Measurements from ENCODE around the gene GGT1. TPM values are rescaled to one million over a fixed set of nuclear protein-coding genes. Genes with fewer than 3 reads are reported as not detected.
"Not testable (repeated sequence)": the region's sequence is repeated elsewhere in the genome, so short reads cannot be mapped to it uniquely, and the experiment has no call there.

The GGT1 gene
- polyA plus RNA-seq, 3 donors, result 41.4 to 51.8 (median 51.4) TPM

DNA sequence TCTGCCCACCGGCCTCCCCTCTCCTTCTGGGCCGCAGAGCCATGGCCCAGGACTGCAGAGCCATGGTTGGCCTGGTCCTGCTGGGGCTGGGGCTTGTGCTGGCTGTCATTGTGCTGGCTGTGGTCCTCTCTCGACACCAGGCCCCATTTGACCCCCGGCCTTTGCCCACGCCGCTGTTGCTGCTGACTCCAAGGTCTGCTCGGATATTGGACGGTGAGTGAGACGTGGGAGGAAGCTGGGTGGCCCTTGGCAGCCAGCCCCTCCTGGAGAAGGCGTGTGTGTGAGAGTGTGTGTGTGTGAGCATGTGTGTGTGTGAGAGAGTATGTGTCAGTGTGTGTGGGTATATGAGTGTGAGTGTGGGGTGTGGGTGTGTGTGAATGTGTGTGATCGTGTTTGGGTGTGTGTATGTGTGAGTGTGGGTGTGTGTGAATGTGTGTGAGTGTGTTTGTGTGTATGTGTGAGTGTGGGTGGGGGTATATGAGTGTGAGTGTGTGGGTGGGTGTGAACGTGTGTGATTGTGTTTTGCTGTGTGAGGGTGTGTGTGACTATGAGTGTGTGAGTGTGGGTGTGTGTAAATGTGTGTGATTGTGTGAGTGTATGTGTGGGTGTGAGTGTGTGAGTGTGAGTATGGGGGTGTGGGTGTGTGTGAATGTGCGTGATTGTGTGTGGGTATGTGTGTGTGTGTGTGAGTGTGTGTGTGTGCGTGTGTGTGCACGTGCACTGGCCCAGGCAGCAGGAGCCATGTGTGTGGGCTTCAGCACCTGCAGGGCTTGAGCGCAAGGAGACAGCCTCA lies 30.4 kb downstream of the GGT1 start:
- not testable (repeated sequence) for DNase-seq (ENCODE audit: low read depth in 3 of 3, low spot score in 2 of 3)

GRCh38 chr22:24634776-24635389 lies 31.9 kb downstream of the GGT1 start:
- DNase-seq (ENCODE audit: low read depth in 3 of 3, low spot score in 2 of 3), result not testable (repeated sequence)

- not testable (repeated sequence) for DNase-seq (ENCODE audit: low read depth in 3 of 3, low spot score in 2 of 3)
Measured at GRCh38 chr22:24636513-24636912, 33.5 kb downstream of the GGT1 start.

DNA sequence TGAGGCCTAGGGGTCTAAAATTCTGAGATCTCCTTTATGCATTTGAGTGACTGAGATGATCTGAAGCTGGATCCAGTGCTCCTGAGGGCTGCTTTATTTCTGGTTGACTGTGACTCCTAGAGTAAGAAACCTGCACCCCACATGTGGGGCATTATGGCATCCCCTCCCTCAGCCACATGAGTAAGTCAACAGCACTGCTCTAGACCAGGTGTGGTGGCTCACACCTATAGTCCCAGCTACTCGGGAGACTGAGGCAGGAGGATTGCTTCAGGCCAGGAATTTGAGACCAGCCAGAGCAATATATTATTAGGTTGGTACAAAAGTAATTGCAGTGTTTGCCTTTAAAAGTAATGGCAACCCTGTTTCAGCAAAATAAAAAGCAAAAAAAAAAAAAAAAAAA lies 39.3 kb downstream of the GGT1 start:
- not testable (repeated sequence) for DNase-seq (ENCODE audit: low read depth in 3 of 3, low spot score in 2 of 3)

DNA sequence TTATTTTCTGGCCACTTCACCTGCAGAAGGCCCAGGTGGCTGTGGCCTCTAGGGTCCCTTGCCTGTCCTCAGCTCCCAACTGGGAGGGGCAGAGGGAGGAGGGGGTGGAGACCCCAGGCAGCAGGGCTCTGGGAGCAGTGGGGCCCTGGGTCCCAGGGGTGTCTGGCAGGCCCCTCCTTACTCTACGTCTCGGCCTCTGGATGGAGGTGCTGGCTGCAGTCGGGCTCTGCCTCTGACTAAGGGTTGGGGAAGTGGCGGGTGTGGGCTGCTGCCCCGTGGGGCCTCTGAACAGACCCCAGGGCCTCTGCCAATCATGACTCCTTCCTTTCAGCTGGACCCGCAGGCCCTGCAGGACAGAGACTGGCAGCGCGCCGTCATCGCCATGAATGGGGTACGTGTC lies 41.4 kb downstream of the GGT1 start:
- not testable (repeated sequence) for DNase-seq (ENCODE audit: low read depth in 3 of 3, low spot score in 2 of 3)

DNA sequence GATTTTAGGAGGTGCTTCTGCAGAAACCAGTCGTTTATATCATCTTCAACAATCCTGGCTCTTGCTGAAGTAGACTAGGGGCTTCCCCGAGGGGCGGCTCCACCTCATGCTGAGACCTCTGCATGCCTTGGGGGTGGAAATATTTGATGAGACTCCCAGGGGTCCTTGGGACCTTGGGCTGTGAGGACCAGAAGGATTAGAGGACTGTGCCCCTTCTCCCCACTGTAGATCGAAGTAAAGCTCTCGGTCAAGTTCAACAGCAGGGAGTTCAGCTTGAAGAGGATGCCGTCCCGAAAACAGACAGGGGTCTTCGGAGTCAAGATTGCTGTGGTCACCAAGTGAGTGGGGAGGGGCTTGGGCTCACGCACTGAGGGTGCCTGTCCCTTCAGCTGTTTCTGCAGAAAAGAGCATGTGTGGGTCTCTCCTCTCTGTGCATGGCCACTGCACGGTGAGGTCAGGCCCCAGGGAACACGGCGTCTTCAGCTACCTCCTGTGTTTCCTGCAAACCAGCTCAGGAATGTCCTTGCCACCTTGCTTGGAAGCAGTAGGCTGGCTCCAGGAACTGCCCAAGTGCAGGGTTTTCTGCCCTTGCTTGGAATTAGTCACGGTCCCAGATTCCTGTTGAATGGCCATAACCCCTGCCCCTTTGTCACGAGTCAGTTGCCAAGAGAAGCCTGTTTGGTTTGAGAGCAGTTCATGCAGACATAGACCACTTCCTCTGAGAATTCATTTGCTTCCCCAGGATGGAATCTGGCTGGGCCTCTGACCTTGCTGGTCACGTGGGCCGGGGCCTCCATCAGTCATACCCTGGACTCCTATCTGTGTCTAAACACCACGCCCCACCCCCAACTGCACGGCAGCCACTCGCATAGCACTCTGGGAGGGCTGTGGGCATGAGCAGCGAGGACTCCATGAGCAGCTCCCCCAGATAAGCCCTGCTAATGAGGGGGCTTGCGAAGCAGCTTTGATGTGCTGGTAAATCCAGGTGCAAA lies 42.7 kb downstream of the GGT1 start:
- not testable (repeated sequence) for DNase-seq (ENCODE audit: low read depth in 3 of 3, low spot score in 2 of 3)

DNA sequence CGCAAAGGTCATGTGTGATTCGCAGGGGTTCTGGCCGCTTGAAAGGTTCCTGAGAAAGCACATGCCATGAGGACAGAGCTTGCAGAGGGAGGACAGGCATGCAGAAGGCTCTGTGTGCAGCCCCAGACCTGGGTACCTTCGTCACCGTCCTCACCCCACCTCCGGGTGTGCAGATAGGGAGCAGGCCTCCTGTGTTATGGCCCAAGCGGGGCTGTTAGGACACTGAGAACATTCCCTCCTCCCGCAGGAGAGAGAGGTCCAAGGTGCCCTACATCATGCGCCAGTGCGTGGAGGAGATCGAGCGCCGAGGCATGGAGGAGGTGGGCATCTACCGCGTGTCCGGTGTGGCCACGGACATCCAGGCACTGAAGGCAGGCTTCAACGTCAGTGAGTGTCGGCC lies 43.8 kb downstream of the GGT1 start:
- not testable (repeated sequence) for DNase-seq (ENCODE audit: low read depth in 3 of 3, low spot score in 2 of 3)

DNA sequence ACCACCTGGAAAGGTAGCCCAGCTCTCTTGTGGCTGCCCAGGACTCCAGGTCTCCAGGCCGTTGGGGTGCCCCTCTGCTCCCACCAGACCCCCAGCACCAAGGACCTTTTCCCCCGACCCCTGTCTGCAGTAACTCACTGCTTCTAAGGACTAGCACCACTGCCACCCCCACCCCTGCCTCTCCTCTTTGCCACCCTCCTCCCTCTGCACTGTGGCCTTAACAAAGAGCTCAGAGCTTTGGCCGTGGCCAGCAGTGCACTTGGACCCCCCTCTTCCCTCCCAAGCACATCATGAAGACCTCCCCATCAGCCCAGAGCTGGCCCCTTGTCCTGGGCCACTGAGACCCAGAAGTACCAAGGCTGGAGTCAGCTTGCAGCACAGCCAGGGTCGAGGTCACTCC lies 46.4 kb downstream of the GGT1 start:
- DNase-seq (ENCODE audit: low read depth in 3 of 3, low spot score in 2 of 3), result not testable (repeated sequence)

- not testable (repeated sequence) for DNase-seq (ENCODE audit: low read depth in 3 of 3, low spot score in 2 of 3)
Measured at GRCh38 chr22:24650884-24651283, 47.9 kb downstream of the GGT1 start.

- DNase-seq (ENCODE audit: low read depth in 3 of 3, low spot score in 2 of 3), result not testable (repeated sequence)
Measured at GRCh38 chr22:24665395-24665794, 62.4 kb downstream of the GGT1 start.

- DNase-seq (ENCODE audit: low read depth in 3 of 3, low spot score in 2 of 3), result not testable (repeated sequence)
Measured at GRCh38 chr22:24667904-24668303, 64.9 kb downstream of the GGT1 start.

- not testable (repeated sequence) for DNase-seq (ENCODE audit: low read depth in 3 of 3, low spot score in 2 of 3)
Measured at GRCh38 chr22:24672532-24672931, 69.5 kb downstream of the GGT1 start.

Other genes with a start within 250 kb of the GGT1 start
- gene ADORA2A, start 175.6 kb upstream of the GGT1 start, polyA plus RNA-seq (ENCODE audit: insufficient read length in 3 of 3), result 1 to 10 TPM; 5.4 to 7.3 (median 5.9) TPM
- gene UPB1, start 107.9 kb upstream of the GGT1 start, polyA plus RNA-seq (ENCODE audit: insufficient read length in 3 of 3), result under 1 TPM; 0.37 to 0.54 (median 0.53) TPM
- 10 to 100 TPM; 87.7 to 98.2 (median 88.1) TPM for gene GUCD1, start 48.1 kb upstream of the GGT1 start, polyA plus RNA-seq (ENCODE audit: insufficient read length in 3 of 3)
- 100 to 1,000 TPM; 221 to 231 (median 227) TPM for gene SNRPD3, start 47.2 kb upstream of the GGT1 start, polyA plus RNA-seq (ENCODE audit: insufficient read length in 3 of 3)
- gene LRRC75B, start 10.1 kb upstream of the GGT1 start, polyA plus RNA-seq (ENCODE audit: insufficient read length in 3 of 3), result 10 to 100 TPM; 22.1 to 32.7 (median 26.9) TPM
- gene PIWIL3, start 171.5 kb downstream of the GGT1 start, polyA plus RNA-seq (ENCODE audit: insufficient read length in 3 of 3), result not detected
- 1 to 10 TPM; 2.2 to 2.4 (median 2.2) TPM for gene SGSM1, start 203.0 kb downstream of the GGT1 start, polyA plus RNA-seq (ENCODE audit: insufficient read length in 3 of 3)

Data from right renal cortex interstitium (tissue), 3 donors.